Endometrium (tissue), 2 donors: Measurements from ENCODE around the gene UBE2C.

ENCODE experiments used
- FAIRE-seq: peaks from 2 replicates; lab custom pipeline; 2012; peaks lifted over from hg19 to GRCh38; lab: Jason Lieb, UNC
- donor health status: control.
- donor health status: control.

The UBE2C gene

DNA sequence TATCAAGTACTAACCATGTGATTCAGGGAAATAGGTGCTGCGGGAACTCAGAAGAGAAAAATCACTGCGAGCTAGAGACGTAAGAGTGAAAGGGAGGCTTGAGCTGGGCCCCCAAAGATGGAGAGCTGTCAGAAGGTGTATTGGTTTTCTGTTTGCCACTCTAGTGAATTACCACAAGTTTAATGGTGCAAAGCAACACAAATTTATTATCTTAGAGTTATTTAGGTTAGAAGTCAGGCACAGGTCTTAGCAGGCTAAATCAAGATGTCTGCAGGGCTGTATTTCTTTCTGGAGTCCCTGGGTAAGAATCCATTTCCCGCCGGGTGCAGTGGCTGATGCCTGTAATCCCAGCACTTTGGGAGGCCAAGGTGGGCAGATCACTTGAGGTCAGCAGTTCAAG lies 47.5 kb downstream of the UBE2C start:
- FAIRE-seq: no peak

DNA sequence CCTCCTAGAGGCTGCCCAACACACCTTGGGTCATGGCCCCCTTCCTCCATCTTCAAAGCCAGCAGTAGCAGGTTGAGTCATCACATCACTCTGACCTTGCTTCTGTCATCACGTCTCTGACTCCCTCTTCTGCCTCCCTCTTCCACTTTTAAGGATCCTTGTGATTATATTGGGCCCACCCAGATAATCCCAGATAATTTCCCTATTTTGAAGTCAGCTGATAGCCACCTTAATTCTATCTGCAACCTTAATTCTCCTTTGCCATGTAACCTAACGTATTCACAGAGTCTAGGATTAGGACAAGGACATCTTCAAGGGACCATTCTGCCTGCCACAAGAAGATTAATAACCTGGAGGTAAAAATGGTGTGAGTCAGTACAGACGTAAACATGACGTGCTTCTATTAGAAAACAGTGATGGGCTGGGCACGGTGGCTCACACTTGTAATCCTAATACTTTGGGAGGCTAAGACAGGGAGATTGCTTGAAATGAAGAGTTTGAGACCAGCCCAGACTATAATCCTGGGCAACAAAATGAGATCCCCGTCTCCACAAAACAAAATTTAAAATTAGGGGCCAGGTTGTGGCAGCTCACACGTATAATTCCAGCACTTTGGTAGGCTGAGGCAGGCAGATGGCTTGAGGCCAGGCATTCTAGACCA lies 48.2 kb downstream of the UBE2C start:
- FAIRE-seq: no peak

DNA sequence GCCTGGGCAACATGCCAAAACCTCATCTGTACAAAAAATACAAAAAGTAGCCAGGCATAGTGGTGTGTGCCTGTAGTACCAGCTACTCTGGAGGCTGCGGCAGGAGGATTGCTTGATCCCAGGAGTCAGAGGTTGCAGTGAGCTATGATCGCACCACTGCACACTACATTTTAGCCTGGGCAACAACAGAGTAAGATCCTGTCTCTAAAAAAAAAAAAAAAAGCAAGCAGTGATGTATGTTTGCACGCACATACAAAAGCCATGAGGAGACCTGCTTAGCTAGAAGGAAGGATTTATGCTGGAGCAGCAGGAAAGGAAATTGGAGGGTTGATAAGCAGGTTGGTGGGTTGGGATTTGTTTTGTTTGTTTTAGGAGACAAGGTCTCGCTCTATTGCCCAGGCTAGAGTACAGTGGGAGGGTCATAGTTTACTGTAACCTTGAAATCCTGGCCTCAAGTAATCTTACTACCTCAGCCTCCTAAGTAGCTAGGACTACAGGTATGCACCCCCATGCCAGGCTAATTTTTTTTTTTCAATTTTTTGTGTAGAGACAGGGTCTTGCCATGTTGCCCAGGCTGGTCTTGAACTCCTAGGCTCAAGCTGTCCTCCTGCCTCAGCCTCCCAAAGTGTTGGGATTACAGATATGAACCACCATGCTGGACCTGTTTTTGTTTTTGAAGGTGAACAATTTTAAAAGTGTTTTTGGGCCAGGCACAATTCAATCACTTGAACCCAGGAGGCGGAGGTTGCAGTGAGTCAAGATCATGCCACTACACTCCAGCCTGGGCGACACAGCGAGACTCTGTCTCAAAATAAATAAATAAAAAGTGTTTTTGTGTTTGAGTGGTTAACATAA lies 49.0 kb downstream of the UBE2C start:
- FAIRE-seq: no peak

DNA sequence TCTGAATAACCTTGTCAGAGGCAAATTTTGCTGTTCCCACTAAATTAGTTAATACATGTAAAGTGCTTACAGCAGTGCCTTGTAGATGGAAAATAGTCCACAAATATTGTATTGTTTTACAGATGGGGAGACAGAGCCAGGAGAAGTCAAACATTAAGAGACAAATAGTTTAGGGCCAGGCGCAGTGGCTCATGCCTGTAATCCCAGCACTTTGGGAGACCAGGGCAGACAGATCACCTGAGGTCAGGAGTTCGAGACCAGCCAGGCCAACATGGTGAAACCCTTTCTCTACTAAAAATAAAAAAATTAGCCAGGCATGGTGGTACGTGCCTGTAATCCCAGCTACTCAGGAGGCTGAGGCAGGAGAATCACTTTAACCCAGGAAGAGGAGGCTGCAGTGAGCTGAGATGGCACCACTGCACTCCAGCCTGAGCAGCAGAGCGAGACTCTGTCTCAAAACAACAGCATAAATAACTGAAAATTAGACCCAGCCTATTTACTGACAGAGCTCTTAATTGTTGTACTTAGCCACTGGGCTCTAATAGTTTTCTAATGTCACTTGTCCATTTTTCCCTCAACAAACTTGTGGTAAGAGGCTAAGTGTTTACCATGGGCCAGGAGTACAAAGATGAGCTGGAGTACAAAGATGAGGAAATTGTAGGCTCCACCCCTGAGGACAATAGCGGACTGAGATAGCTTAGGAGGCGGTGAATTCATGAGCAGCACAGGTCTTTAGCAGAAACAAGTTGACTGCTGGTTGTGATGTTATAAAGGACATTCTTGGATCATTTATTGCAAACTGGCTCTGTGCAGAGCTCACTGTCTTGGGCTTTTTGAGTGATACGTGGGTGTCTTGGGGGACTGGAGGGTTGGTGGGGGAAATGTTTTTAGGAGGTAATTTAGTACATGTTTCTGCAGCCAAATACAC lies 51.4 kb downstream of the UBE2C start:
- no peak for FAIRE-seq

DNA sequence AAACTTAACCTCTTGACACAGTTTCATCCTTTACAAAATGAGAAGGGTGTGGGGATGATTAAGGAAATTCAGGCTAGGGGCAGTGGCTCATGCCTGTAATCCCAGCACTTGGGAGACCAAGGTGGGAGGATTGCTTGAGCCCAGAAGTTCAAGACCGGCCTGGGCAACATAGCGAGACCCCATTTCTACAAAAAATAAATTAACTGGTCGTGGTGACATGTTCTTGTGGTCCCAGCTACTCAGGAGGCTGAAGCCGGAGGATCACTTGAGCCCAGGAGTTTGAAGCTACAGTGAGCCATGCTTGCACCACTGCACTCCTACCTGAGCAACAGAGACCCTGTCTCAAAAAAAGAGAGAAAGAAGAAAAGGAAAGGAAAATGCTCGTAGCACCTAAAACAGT lies 54.0 kb downstream of the UBE2C start:
- no peak for FAIRE-seq
